Brain microvascular endothelial cell (primary cell): ENCODE data around the gene IRX1.

Experiments
- DNase-seq: peaks from one replicate; pipeline ENCODE4 v3.0.0-alpha.2; 2020
- H3K27ac ChIP-seq: fragments of 250-450 bp; sonication (Bioruptor Pico); 2 replicates; pipeline ENCODE4 v1.5.1; 2020; ENCODE audit warnings: mild to moderate bottlenecking, moderate library complexity
- H3K27me3 ChIP-seq: fragments of 250-450 bp; sonication (Bioruptor Pico); replicated peaks from 2 replicates; pipeline ENCODE4 v1.5.1; 2020; ENCODE audit warnings: mild to moderate bottlenecking
- H3K36me3 ChIP-seq: fragments of 250-450 bp; sonication (Bioruptor Pico); replicated peaks from 2 replicates; pipeline ENCODE4 v1.5.1; 2020; ENCODE audit warnings: mild to moderate bottlenecking
- H3K4me3 ChIP-seq: 2 replicates; pipeline ENCODE4 v1.5.1; 2011; ENCODE audit warnings: low read depth, mild to moderate bottlenecking, control low read depth, low read length, moderate library complexity
- in situ Hi-C: cut with HindIII; loops from 2 replicates; pipeline ENCODE4 v1.10.0; 2017; ENCODE audit warnings: low sequenced_read_pairs, low pct_ligation_motif_present
- TF ChIP-seq, protein P1 (sequence below): IDR thresholded peaks from 2 replicates; pipeline ENCODE4 v1.5.1; 2011; ENCODE audit warnings: low read depth, mild to moderate bottlenecking, moderate library complexity, low read length, control low read depth, inconsistent platforms; ENCODE audit errors: missing control alignments

Gene IRX1

DNA sequence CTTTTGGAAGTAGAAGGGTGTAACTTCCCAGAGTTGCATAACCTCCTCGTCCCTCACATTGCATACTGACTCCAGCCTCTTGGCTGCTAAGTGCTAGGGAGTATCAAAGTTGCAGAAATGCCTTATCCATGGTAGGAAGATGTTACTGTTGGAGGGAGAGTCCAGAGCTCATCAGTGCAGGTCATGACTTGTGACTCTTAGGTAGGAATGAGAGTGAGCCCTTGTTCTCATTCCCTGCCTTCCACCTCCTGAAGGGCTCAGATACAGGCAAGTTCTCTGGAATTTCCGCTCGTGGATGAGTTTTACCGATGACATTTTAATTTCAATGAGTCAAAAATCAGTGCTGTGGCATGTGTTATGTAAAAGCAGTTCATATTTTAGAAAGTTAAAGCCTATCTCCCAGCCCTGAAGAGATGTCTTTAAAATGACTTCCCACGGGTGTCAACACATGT lies 17.0 kb downstream of the IRX1 start:
- TF ChIP-seq, protein P1, sequence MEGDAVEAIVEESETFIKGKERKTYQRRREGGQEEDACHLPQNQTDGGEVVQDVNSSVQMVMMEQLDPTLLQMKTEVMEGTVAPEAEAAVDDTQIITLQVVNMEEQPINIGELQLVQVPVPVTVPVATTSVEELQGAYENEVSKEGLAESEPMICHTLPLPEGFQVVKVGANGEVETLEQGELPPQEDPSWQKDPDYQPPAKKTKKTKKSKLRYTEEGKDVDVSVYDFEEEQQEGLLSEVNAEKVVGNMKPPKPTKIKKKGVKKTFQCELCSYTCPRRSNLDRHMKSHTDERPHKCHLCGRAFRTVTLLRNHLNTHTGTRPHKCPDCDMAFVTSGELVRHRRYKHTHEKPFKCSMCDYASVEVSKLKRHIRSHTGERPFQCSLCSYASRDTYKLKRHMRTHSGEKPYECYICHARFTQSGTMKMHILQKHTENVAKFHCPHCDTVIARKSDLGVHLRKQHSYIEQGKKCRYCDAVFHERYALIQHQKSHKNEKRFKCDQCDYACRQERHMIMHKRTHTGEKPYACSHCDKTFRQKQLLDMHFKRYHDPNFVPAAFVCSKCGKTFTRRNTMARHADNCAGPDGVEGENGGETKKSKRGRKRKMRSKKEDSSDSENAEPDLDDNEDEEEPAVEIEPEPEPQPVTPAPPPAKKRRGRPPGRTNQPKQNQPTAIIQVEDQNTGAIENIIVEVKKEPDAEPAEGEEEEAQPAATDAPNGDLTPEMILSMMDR, result no peak
- Histone ChIP-seq H3K27me3 (no peaks in the 10 kb centered on the region), H3K4me3 (no peak overlapping the region), H3K27ac (no peak overlapping the region), H3K36me3 (no peaks in the 10 kb centered on the region)
- no peak for DNase-seq
- in situ Hi-C loops, result no loop called here

DNA sequence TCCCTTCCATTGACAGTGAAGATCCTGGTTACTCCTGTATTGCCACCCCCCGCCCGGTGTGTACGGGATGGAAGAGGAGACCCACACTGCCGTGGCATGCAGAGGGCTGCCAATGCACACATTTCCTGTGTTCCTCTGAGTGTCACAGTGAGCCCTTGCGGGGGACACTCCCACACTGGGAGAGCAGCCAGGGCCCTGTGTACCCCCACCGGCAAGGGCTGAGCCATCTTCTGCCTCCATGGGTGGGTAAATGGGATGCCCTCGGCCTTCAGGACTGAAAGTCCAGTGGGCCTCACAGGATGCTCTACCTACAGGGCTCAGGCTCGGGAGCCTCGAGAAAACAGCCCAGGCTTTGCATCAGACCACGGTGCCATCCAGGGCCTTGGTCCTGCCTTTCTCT lies 18.1 kb downstream of the IRX1 start:
- Histone ChIP-seq H3K27ac (no peak overlapping the region), H3K4me3 (no peak overlapping the region), H3K36me3 (no peaks in the 10 kb centered on the region), H3K27me3 (no peaks in the 10 kb centered on the region)
- DNase-seq, result no peak
- in situ Hi-C loops, result no loop called here
- TF ChIP-seq, protein P1, result no peak

DNA sequence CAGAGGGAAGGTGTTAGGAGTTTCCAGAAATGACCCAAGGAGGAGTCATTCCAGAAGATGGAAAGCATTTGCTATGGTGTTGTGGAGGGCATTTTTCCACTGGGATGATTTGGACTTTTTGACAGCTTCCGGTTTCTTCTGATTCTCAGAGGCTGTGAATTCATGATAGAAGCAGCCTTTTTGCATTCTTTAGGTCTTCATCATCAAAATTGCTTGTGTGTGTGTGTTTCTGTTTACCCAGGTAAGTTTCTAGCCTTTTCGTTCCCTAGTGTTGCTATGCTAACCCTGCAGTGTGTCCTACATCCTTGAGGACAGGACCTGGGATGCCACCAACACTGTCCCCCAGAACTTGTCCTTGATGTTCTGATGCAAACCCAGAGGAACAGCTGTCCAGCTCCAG lies 19.6 kb downstream of the IRX1 start:
- TF ChIP-seq, protein P1, result no peak
- no peak for DNase-seq
- no peak overlapping the region for H3K4me3 ChIP-seq
- H3K36me3 ChIP-seq, result no peaks in the 10 kb centered on the region
- H3K27ac ChIP-seq, result no peak overlapping the region
- in situ Hi-C loops, result no loop called here
- H3K27me3 ChIP-seq, result no peaks in the 10 kb centered on the region

DNA sequence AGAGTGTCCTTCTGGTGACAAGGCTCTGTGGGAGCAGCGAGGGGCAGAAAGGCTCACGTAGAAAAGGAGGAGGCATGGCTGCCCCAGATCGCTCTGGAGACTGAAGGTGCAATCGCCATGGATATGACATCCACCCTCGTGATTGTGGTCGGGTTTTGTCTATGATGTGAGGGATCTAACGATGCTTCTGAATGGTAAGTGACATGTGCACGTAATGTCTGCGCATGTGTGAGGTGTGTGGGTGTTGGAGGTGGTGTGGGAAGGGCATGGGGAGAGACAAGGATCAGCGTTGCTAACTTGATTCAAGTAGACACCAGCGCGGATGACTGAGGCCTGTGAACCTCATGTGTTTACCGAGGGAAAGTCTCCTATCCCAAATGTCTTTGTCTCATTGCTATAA lies 20.2 kb downstream of the IRX1 start:
- no peak overlapping the region for H3K27ac ChIP-seq
- TF ChIP-seq, protein P1, result no peak
- H3K4me3 ChIP-seq, result no peak overlapping the region
- no peak for DNase-seq
- in situ Hi-C loops, result no loop called here
- H3K27me3 ChIP-seq, result no peaks in the 10 kb centered on the region
- no peaks in the 10 kb centered on the region for H3K36me3 ChIP-seq

DNA sequence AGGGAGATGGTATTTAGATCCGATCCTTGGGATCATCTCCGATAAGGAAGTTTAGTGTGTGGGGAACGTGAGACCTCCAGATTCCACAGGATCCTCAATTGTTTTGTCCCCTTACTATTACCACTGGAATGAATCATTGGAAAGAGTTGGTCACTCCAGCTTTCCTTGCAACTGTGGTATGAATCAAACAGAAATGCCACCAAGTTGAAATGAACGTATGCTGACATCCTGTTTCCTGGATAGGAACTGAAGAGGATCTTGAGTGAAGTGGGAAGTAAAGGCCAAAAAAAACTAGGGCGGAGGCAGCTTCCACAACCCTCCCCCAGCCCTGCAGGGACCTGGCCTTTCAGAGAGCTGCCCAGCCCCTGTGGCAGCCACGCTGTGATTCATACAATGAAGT lies 23.9 kb downstream of the IRX1 start:
- H3K27ac ChIP-seq, result no peak overlapping the region
- in situ Hi-C loops, result no loop called here
- H3K27me3 ChIP-seq, result no peaks in the 10 kb centered on the region
- H3K4me3 ChIP-seq, result no peak overlapping the region
- TF ChIP-seq, protein P1, result no peak
- no peaks in the 10 kb centered on the region for H3K36me3 ChIP-seq
- no peak for DNase-seq

DNA sequence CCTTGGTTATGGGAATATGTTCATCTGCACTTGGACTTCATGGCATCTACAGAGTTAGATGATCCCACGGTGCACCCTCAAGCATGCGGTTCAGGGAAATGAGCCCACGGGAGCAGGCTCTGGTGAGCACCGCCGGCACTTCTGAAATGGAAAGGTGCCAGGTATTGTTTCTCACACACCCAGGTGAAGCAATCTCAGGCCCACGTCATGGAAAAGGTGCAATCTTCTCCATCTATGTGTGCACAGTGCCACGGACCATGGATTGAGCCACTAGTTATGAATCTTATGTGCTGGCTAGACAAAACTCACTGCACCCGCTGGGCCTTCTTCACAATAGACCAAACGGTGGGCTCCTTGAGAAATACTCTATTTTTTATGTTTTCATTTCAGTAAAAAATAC lies 27.3 kb downstream of the IRX1 start:
- DNase-seq, result no peak
- Histone ChIP-seq H3K27ac (no peak overlapping the region), H3K27me3 (no peaks in the 10 kb centered on the region), H3K36me3 (no peaks in the 10 kb centered on the region), H3K4me3 (no peak overlapping the region)
- in situ Hi-C loops, result no loop called here
- TF ChIP-seq, protein P1, result no peak
